ELF-1 (cell line): Measurements from ENCODE around the gene ACKR2.

ENCODE experiments used
- DNase-seq: peaks from one replicate; pipeline ENCODE4 v3.0.0-alpha.2; 2016; ENCODE audit warnings: low read depth, low spot score

Gene ACKR2

DNA sequence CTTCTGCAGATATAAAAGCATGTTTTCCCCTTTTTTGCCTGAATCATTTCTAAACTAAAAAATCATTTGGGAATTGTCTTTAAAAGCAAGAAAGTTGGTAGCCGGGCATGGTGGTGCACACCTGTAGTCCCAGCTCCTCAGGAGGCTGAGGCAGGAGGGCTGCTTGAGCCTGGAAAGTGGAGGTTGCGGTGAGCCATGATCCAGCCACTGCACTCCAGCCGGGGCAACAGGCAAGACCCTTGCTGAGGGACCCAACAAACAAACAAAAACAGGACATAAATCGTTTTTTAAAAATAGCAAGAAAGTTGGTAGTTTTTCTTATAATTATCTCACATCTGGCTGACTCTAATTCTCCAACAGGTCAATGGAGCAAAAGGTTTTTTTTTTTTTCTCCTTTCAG, 7.5 kb upstream of the ACKR2 start:
- DNase-seq: no peak

DNA sequence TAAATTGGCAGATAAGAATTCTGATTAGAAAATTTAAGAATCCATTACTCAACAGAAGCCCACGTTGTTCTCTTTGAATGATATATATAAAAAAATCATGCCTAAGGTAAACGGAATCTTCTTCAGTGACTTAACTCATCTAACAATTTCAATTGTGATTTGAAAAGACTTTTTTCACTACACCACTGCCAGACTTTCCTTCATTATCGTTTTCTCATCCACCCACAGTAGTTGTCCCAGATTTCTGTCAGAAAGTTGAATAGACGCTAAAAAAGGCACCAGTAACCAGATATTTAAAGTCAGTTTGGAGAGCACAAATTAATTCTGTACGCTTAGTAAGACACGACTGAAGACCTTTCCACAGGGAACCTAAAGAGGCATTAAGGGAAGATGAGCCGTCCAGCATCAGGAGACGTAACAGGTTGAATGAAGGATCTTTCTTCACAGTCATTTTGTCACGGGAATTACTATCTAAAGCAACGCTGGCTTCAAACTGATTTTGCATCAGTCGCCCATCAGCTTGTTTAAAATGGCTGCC, 6.3 kb upstream of the ACKR2 start:
- DNase-seq: no peak

DNA sequence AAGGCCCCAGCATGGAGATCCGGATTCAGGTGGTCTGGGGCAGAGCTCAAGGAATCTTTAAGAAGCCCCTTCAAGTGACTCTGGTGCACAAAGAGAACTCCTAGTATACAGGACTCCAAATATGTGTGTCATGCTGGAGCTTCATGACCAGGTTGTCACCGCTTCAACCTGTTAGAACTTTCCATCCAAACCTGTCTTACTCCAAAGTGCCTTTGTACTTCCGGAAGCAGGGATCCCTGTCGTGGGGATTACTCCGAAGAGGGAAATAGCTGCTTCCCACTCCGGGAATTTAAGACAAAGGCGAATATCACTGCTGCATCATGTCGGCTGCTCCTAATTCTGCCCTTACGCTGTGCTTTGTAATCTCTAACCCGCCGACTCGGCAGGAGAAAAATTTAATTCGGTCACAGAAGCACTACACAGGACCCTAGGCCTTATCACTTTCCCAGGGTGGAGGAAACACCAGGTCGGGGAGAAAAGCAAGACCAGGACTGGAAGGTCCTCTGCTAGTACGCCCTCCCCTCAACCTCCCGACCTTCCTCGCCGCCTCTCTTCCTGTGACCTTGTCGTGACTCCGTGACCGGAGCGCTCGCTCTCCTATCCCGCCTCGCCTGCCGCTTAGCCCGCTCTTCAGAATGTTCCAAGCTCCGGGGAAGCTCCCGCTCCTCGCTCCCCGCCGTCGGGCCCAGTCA, 5.7 kb upstream of the ACKR2 start:
- peak; percentile 67 for DNase-seq

DNA sequence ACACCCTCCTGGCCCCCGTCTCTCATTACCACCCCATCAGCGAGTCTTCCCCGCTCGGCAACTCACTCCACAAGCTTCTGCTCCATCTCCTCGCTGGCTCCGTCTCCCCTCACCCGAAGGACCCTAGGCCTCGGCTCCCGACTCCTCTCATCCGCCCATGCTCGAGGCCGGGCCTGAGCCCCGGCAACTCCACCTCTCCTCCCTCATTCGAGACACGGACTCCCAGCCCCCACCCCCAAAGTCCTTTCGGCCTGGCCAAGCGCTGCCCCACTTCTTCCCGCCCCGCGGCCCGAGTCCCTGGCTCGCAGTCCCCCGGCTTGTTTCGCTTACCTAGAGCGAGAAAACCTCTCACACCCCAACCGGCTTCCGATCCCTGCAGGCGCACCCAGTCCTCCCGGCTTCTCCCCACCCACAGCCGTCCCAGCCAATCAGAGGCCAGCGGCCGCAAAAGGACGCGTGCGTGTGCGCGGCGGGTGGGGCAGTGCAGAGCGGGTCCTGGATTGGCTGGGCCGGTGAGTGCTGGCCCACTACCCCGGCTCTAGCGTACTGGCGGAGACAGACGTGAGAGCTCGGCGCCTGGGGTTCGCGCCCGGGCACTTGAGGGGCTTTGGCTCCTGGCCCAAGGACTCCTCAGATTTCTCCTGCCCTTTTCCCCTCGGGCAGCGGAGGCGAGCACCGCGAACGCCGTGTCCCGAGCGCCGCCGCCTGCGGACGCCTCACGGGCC, 5.0 kb upstream of the ACKR2 start, which contains the start of gene HIGD1A:
Gene HIGD1A (minus strand): TSS at position 385 of the 725 bp plus-strand sequence. CDS start 10,237 bp downstream, outside the sequence.
- DNase-seq: peak; percentile 97

DNA sequence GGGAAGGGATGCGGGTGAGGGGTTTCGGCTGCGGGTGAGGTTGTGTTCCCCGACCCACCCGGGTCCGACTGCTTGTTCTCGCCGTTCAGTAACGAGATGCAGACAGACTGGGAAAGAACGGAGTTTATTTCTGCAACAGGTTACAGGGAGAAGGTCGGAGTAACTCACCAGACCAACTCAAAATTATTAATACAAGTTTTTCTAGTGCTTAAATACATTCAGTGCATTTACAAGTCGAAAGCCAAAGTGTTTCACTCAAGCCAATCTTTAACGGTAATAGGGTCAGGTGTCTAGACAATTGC, 4.5 kb upstream of the ACKR2 start:
- DNase-seq: no peak

DNA sequence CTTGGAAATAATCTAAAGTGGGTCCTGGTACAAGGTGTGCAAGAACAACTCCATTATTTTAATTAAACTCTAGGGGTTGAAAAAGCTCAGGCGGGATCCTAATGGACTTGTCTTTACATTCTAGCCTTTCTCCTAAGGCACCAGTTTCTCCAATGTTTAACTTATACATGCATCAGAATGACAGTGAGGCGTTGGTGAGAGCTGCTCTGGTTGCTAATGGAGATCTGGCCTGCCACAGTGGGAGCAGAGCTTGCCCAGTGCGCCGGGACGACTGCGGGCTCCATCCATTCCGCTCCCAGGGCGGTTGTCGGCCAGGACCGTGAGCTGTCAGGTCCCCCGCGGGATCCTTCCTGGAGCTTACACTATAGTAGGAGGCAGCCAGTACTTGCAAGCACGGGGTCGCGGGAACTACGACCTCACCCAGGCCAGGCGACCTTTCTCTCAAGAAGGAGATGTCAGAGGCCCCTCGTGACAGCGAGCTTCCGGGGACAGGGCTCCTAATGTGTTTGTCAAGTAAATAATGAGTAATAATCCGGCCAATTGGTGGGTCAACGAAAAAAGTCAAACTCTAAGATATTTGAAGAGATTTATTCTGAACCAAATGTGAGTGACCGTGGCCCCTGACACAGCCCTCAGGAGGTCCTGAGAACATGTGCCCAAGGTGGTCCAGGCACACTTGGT, 4.0 kb upstream of the ACKR2 start:
- peak; percentile 64 for DNase-seq

DNA sequence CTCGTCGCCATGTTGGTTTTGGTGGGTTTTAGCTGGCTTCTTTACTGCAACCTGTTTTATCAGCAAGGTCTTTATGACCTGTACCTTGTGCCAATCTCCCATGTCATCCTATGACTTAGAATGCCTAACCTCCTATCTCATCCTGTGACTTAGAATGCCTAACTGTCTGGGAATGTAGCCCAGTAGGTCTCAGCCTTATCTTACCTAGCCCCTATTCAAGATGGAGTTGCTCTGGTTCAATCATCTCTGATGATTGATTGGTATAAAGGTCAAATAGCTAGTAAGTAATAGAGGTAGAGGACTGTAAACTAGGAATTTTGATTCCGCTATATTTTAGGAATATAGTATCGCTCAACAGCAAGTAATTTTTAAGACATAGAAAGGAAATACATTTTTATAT, 1.3 kb upstream of the ACKR2 start:
- DNase-seq: no peak

DNA sequence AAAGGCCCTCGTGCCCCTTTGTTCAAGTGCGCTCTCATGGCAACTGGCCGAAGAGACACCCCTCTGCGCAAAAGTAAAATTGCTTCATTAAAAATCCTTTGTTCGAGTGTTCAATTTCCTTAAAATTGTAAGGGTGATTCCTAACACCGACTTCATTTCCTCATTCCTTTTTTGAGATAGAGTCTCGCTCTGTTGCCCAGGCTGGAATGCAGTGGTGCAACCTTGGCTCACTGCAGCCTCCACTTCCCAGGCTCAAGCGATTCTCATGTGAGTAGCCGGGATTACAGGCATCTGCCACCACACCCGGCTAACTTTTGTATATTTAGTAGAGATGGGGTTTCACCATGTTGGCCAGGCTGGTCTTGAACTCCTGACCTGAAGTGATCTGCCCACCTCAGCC, 1.5 kb downstream of the ACKR2 start:
- peak; percentile 53 for DNase-seq

DNA sequence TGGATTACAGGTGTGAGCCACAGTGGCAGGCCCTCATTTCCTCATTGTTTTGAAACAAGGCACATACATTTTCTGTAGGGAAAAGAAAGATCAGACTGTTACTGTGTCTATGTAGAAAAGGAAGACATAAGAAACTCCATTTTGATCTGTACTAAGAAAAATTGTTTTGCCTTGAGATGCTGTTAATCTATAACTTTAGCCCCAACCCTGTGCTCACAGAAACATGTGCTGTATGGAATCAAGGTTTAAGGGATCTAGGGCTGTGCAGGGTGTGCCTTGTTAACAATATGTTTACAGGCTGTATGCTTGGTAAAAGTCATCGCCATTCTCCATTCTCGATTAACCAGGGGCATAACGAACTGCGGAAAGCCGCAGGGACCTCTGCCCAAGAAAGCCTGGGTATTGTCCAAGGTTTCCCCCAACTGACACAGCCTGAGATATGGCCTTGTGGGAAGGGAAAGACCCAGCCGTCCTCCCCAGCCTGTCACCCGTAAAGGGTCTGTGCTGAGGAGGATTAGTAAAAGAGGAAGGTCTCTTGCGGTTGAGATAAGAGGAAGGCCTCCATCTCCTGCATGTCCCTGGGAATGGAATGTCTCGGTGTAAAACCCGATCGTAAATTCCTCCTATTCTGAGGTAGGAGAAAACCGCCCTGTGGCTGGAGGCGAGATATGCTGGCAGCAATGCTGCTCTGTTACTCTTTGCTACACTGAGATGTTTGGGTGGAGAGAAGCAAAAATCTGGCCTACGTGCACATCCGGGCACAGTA, 2.1 kb downstream of the ACKR2 start:
- peak; percentile 88 for DNase-seq

DNA sequence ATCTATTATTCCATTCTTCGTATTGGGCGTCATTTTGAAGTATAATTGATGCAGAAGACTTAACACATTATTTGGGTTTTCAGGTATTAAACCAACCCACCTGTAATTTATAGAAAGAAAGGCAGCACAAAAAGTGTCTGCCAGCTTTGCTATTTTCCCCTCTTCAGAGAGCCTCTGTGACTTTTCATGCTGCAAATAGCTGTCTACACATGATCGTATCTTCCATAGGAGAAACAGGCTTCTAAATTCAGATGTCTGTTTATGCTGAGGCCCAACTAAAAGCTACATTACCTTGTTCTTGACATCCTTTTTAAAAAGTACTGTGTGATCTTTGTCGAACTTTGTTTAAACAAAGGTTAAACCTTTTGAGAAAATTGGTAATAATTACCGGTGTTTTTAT, 5.0 kb downstream of the ACKR2 start:
- no peak for DNase-seq

DNA sequence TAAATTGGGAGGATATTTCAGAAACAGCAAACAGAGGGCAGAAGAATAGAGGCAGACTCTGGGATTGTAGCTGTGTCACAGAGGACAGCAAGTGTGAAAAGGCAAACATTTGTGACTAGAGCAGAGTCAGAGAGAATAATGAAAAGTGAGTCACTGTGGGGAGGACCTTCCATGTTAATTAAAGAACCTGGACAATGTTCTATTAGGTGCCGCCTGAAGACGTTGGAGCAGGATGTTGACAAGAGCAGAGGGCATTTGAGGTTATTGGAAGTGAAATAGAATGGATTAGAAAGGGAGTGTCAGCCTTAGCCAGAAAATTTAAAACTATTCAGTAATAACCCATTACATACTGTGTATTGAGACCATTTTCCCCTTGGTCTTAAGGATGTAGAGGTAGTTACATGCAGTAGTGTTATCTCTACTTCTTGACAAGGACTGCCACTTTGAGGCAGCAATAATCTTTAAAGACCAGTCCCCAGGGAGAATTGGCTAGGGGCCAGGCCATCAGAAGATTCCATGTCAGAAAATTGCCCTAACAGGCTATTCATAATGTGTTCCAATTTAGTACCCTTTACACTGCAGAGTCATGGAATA, 5.8 kb downstream of the ACKR2 start:
- no peak for DNase-seq

DNA sequence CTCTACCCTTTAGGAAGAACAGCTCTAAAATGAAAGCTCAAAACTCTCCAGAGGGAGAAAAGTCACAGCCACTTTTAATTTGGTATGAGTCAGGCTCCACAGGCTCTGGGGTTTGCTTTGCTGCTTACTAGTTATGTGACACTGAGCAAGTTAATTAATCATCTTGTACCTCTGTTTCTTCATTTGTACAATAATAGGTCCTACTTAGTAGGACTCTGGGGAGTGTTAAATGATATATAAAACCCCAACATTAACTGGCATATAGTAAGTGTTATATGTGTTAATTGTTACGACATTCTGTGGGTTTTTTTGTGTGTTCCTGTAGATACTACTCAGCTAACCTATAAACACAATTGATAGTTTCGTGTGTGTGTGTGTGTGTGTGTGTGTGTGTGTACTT, 6.6 kb downstream of the ACKR2 start:
- no peak for DNase-seq

DNA sequence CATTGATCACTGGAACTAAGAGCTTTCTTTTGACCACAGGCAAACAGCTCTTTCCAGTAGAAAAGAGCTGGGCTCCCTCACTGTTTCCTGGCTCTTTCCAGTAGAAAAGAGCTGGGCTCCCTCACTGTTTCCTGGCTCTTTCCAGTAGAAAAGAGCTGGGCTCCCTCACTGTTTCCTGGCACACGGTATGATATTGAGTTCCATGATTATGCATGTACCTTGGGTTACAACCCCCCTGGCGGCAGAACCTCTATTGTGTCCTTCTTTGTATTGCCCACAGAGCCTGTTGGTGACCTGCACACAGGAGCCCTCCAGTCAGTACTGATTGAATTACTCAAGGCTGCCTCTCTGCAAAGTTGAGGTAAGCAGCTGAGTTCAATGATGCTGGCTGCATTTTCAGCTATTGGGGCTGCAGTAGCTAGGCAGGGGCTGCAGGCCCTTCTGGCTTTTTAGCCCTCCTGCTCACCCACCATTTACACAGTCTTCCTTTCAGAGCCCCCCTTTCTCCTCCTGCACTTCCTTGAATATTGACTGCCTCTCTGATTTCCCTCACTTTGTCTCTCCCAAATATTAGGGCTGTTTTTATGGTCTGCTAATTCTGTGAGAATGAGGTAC, 10.2 kb downstream of the ACKR2 start:
- DNase-seq: peak; percentile 27

DNA sequence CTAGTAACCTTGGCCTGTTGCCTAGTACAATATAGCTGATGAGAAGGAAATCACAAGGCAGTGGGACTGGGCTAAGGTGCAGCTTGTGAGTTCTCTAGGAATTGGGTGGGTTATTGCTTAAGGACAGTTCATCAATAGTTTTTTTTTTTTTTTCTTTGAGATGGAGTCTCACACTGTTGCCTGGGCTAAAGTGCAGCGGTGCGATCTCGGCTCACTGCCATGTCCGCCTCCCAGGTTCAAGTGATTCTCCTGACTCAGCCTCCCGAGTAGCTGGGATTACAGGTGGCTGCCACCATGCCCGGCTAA, 11.5 kb downstream of the ACKR2 start:
- DNase-seq: no peak

DNA sequence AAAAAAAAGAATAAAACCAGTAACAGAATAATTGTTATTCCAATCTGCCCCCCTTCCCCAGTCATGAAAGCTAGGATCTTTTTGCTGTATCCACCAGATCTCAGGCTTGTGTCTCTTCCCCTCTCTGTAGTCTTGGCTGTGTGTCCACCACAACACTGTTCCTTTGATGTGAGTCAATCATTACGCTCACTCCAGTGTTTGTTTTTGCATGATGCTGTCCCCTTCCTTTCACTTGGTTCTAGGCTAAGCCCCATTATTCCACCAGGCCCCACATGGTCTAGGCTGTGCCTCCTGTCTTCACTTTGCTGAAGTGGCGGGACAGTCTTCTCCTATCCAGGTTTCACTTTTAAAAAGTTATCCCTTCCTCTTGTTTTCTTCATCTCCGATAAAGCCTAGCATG, 13.6 kb downstream of the ACKR2 start:
- no peak for DNase-seq

DNA sequence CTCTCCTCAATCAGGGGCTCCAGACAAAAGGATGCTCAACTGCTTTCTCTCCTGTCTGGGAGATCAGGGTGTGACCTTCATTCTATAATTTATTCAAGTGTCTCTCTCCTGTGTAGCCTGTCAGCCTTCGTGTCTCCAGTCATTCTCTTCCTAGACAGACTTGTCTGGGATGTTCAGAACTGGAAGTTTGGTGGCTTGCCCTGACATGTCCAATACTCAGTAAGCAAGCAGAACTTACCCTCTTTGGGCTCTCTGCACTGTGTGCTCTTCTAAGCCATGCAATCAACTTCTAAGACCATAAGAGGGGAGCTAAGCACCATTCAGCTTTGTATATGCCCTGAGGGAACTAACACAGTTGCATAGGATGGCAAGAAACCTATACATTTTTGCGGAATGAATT, 14.1 kb downstream of the ACKR2 start:
- no peak for DNase-seq

DNA sequence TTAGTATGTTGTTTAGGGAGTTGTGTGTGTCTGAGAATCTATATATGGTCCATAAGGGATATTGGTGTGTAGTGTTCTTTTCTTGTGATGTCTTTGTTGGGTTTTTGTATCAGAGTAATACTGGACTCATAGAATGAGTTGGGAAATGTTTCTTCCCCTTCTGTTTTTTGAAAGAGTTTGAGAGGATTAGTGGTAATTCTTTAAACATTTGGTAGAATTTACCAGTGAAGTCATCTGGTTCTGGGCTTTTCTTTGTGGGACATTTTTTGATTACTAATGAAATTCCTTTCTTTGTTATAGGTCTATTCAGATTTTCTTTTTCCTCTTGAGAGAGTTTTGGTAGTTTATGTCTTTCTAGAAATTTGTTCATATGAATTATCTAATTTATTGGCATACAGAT, 16.9 kb downstream of the ACKR2 start:
- DNase-seq: no peak

DNA sequence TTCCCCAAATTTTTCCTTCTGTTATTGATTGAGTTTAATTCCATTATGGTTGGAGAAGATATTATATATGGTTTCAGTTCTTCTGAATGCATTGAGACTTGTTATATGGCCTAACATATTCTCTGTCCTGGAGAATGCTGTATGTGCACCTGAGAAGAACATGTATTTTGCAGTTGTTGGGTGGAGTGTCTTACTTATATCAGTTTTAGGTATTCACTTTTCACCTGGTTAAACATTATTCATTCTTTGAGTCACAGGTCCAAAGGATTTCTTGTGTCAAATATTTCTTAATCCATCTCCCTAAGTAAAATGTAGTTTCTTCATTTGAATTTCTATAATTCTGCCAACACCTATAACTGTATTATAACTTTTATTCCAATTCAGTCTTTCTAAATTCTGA, 17.8 kb downstream of the ACKR2 start:
- no peak for DNase-seq

DNA sequence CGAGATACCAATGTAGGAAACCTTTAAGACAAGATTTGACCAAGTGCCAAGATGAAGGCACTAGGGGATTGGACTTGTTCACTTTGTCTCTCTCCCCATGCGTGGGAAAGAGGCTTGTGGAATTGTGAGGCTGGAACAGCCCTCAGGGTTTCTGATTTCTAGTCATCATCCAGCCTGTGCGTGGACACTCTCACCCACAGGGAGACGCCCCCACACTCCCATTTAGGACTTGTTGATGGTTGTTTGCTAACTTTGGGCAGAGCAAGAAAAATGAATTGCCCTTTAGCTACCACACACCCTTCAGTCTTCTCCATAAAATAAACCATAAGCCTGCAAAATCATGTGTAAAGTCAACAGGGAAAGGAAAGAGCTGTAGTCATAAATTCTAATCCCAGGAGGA, 18.4 kb downstream of the ACKR2 start:
- no peak for DNase-seq

DNA sequence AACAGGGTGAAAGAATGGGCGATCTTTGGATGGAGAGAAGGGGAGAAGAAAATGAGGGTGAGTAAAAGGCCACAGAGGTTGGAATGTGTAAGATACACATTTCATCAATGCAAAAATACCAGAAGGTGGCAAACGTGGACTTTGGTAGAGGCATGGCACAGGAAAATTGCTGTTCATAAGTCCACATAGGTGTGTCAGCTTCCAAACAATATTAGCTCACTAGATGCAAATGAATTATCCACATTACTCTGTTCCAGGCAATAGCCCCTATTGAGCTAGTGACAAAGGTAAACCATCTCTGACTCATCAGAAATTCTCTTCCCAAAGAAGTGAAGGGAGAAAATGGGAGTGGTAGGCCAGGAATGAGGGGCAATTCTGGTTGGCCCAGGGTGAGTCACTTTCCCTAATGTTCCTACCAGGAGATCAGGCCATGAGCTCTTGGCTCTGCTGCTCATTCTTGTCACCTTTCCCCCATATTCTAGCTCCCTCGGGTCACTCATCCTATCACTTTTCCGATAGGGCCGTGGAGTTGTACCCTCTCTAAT, 19.9 kb downstream of the ACKR2 start:
- no peak for DNase-seq
